Measurements from ENCODE around the gene LRRC1. TPM values are rescaled to one million over a fixed set of nuclear protein-coding genes. Genes with fewer than 3 reads are reported as not detected.

Gene LRRC1
- total and polyA plus RNA-seq, 2 of the 8 experiments (the other 6 are each of a cell fraction or from before 2014, with no cell fraction given) = 6.7 to 15.9 TPM

- Histone ChIP-seq H3K79me1 (ENCODE audit: low read depth, low read length) (no peaks in the 10 kb centered on the region), H3K36me3 (ENCODE audit: control insufficient read depth in 2 of 4, insufficient read depth in 4 of 4, low read length in 3 of 4) (peaks cover 0 to 7% (median 0%) of the 10 kb centered on the region in 4 experiments; a peak in 2 of 8 replicates), H3K4me2 (ENCODE audit: insufficient read depth in 1 of 2, low read depth in 2 of 2, low read length in 2 of 2) (no peak overlapping the region), H3K14ac (ENCODE audit: insufficient read length) (no peak overlapping the region), H2BK120ac (replicated peaks; ENCODE audit: low read depth, low read length) (no peak overlapping the region), H4K5ac (ENCODE audit: insufficient read length, low read depth, low read length) (no peak overlapping the region), H2BK5ac (ENCODE audit: low read depth, low read length) (no peak overlapping the region), H2AK5ac (ENCODE audit: low read depth, low read length) (no peak overlapping the region), H2BK15ac (ENCODE audit: low read length) (no peak overlapping the region), H3K79me2 (ENCODE audit: control insufficient read depth in 1 of 2, insufficient read depth in 2 of 2, low read length in 2 of 2) (no peaks in the 10 kb centered on the region), H3K27me3 (replicated peaks in 1 of 4; ENCODE audit: control insufficient read depth in 3 of 4, extremely low read depth in 1 of 4, insufficient read depth in 3 of 4, low read length in 3 of 4) (no peaks in the 10 kb centered on the region), H3K9me3 (ENCODE audit: insufficient read depth in 2 of 2, low read depth in 1 of 2, low read length in 1 of 2) (no peaks in the 10 kb centered on the region; a peak in 1 of 4 replicates), H2BK20ac (ENCODE audit: low read length) (no peak overlapping the region), H3K9ac (replicated peaks in 1 of 4; ENCODE audit: extremely low read depth in 1 of 4, low read depth in 3 of 4, low read length in 3 of 4) (no peak overlapping the region), H2AFZ (ENCODE audit: low read length) (no peak overlapping the region), H3K4me3 (ENCODE audit: extremely low read depth in 1 of 4, insufficient read depth in 2 of 4, low read depth in 3 of 4, low read length in 4 of 4) (no peak overlapping the region), H4K20me1 (replicated peaks in 1 of 2; ENCODE audit: control insufficient read depth in 1 of 2, insufficient read depth in 2 of 2, low read length in 2 of 2) (no peaks in the 10 kb centered on the region), H3K4me1 (replicated peaks in 1 of 4; ENCODE audit: control insufficient read depth in 3 of 4, insufficient read depth in 4 of 4, low read length in 3 of 4) (no peaks in the 10 kb centered on the region), H3K27ac (ENCODE audit: low read depth, low read length) (no peak overlapping the region), H4K91ac (replicated peaks; ENCODE audit: insufficient read length, low read length) (no peak overlapping the region), H3K23ac (ENCODE audit: insufficient read length) (no peak overlapping the region), H4K8ac (ENCODE audit: extremely low read depth, insufficient read depth, low read length) (no peak overlapping the region), H2BK12ac (ENCODE audit: low read depth, low read length) (no peak overlapping the region), H3K18ac (ENCODE audit: extremely low read depth, low read length) (no peak overlapping the region), H3K56ac (replicated peaks; ENCODE audit: insufficient read length, low read depth, low read length) (no peak overlapping the region), H3K23me2 (ENCODE audit: low read depth, low read length) (no peaks in the 10 kb centered on the region), H3K4ac (replicated peaks; ENCODE audit: insufficient read length, low read depth, low read length) (no peak overlapping the region)
- FAIRE-seq = no peak
- no peak for DNase-seq (ENCODE audit: low read depth in 1 of 2, low spot score in 2 of 2)
- CTCF ChIA-PET (ENCODE audit: partially characterized antibody) = no interaction called here
- 95% methylated on average over 5 of the region's 5 CpGs; no CpG with 5 or more reads in 1 of the 2 experiments for WGBS, 2 experiments (ENCODE audit: extremely low coverage in 1 of 2, insufficient coverage in 1 of 2, insufficient read length in 1 of 2, insufficient replicate concordance in 2 of 2, low coverage in 1 of 2, low lambda C conversion rate in 2 of 2, missing lambda C conversion rate in 1 of 2)
- POLR2A ChIA-PET (ENCODE audit: partially characterized antibody) = no interaction called here
- TF ChIP-seq CHD2 (IDR thresholded peaks at IDR 0.05; ENCODE audit: low read length) (no peak), BACH1 (IDR thresholded peaks at IDR 0.05; ENCODE audit: low read length) (no peak), JUN (IDR thresholded peaks at IDR 0.05; ENCODE audit: low read depth, low read length) (no peak), TAF7 (optimal IDR thresholded peaks at IDR 0.05; ENCODE audit: borderline replicate concordance, low read depth, low read length) (no peak), FOSL1 (IDR thresholded peaks at IDR 0.05; ENCODE audit: insufficient read depth, low read depth, low read length) (no peak), CBX5 (IDR thresholded peaks at IDR 0.05; ENCODE audit: low read depth, low read length) (no peak), EZH2 (IDR thresholded peaks at IDR 0.05; ENCODE audit: low read depth, low read length, severe bottlenecking) (no peak), POLR2A (IDR thresholded peaks at IDR 0.05; ENCODE audit: control extremely low read depth in 1 of 2, low read depth in 2 of 2, low read length in 2 of 2) (no peak), SP2 (IDR thresholded peaks at IDR 0.05; ENCODE audit: low read length) (no peak), SIRT6 (IDR thresholded peaks at IDR 0.05; ENCODE audit: low read length) (no peak), TCF12 (IDR thresholded peaks at IDR 0.05; ENCODE audit: low read depth, low read length) (no peak), TBP (IDR thresholded peaks at IDR 0.05; ENCODE audit: low read depth, low read length) (no peak), CBX8 (IDR thresholded peaks at IDR 0.05; ENCODE audit: borderline replicate concordance, low read depth, low read length) (no peak), CHD1 (IDR thresholded peaks at IDR 0.05; ENCODE audit: low read depth, low read length) (no peak), CREB1 (IDR thresholded peaks at IDR 0.05) (no peak), SAP30 (IDR thresholded peaks at IDR 0.05; ENCODE audit: insufficient read depth, insufficient replicate concordance, low read length) (no peak)
Observed at GRCh38 chr6:53899512-53899911, 104.7 kb downstream of the LRRC1 start.
